GM19023 (cell line): Measurements from ENCODE around the gene AP2B1.
"Not testable (repeated sequence)": the region's sequence is repeated elsewhere in the genome, so short reads cannot be mapped to it uniquely, and the experiment has no call there.

ENCODE experiments used
- ATAC-seq: cut with Tn5 transposase; IDR thresholded peaks from one replicate; pipeline ENCODE4 v1.9.1; 2021; ENCODE audit warnings: mild to moderate bottlenecking, moderate library complexity; ENCODE audit not compliant: unreplicated experiment

The AP2B1 gene

GRCh38 chr17:35587074-35587961, at the start of gene AP2B1:
Gene AP2B1, plus strand, starts transcription at chr17:35587322. Its CDS starts 6,709 bp downstream, at chr17:35594031.
- peak; percentile 87 for ATAC-seq

DNA sequence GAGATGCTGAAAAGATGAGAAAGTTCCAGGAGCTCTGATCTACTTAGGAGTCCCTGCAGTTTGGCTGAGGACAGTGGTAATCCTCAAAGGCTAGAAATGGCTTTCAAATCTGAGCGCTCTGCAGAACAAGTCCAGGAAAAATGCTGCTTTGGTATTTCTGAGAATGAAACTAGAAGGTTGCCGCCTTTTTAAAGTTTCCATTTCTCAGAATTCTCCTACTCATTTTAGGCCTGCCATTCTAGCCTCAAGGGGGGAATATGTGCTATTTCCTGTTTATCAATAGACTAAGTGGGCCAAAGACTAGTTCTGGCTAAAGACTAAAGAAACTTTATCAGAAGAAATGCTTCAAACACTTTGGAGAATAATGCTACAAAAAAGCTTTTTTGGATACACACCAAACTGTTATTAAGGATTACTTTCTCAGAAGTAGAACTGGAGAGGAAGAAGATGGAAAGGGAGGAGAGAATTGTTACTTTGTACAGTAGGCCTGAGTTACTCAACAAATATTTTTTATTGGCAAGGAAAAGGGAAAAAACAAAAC, 49.5 kb upstream of the AP2B1 start, which contains the start of gene SLFN12L:
TSS of gene SLFN12L (minus strand) at position 78 of the 541 bp plus-strand sequence. CDS start 15,314 bp downstream, outside the sequence.
- ATAC-seq: no peak

DNA sequence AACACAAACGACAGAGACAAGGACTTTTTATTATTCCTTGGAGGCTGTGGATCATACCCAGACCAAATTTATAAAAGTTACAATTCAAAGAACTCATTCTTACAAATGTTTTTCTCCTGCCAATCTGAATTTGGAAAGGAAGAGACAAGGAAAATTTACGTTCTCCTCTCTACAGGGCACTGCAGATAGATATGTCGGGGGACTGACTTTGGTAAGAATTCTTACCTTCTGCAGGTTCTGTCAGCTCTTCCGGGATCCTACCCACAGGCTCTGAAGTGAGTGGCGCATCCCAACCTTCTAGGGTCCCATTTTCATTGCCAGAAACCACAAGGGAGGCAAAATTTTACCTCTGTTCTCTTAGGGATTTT, 47.5 kb upstream of the AP2B1 start:
- no peak for ATAC-seq

DNA sequence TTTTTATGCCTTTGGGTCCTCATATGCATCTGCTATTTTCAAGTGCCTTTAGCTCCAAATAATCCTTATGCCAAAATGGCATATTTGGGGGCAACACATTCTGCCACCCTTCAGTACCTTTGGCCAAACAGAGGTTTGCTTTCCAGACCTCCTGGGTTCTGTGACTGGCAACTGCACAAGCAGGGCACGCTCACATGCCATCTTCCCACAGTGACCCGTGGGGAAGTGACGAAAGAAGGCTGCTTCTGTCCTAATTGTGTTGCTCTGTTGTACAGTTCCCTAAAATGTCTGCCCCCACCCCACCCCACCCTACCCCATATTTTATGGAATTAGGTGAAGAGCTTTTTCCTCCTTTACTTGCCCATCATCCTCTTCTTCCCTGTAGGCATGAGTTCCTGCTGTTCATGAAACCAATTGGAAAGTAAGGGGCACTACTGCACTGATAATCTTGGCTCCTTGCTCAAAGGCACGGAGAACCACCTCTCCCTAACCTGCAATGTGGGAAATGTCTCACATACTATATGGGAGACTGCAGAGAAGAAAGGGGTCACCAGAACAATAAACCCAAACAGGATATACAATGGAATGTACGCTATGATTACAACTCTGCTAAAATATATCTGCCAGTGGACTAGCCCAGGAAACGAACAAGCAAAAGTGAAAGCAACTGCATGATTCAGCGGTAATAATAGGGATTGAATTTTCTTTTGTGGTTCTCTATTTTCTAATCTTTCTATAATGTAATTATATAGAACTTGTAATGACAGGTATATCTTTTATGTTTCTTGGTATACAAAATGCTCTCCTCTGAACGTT, 46.3 kb upstream of the AP2B1 start:
- ATAC-seq: no peak

DNA sequence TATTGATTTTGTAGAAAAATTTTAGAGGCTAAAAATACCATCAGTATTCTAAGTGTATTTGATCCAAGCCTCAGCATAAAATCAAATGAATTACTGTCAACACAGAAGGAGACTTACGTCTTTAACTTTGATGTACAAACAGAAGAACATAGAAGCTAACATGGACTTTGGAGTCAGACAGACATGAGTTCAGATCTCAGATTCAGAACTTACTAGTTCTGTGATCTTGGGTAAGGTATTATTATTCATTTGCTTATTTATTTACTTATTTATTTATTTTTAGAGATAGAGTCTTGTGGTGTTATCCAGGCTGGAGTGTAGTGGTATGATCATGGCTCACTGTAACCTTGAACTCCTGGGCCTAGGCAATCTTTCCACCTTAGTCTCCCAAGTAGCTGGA, 45.7 kb upstream of the AP2B1 start:
- ATAC-seq: no peak

DNA sequence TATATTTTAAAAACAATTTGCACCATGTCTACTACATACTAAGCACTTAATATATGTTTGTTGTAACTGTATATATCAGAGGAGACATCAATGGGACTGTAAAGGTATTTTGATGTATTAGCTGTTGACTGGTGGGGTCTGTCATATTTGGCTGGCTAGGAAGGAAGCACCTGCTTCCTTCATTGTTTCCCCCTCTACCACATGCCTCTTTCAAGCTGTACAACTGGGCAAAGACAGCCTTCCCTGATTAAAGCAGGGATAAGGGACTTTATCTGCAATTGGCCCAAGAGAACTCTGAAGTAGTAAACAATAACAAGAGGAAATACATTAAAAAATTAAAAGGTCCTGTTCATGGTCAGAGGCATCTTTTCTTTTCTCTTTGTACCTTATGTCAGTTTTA, 44.1 kb upstream of the AP2B1 start:
- ATAC-seq: no peak

DNA sequence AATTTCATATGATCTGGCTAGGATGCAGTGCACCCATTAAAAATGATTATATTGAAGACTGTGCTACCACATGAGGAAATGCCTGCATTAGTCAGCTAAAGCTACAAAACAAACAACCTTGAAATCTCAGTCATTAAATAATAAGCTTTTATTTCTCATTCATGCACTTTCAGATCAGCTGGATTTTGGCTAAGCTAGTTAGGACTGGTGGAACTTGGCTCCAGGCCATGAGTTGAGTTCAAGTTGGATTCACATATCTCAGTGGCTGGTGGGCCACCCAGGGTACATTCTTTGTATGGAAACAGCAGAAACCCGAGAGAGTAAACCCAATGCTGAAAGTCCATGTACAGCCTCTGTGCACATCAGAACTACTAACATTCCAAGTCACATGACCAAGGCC, 43.3 kb upstream of the AP2B1 start:
- no peak for ATAC-seq

GRCh38 chr17:35545150-35545549, 42.0 kb upstream of the AP2B1 start:
- no peak for ATAC-seq

DNA sequence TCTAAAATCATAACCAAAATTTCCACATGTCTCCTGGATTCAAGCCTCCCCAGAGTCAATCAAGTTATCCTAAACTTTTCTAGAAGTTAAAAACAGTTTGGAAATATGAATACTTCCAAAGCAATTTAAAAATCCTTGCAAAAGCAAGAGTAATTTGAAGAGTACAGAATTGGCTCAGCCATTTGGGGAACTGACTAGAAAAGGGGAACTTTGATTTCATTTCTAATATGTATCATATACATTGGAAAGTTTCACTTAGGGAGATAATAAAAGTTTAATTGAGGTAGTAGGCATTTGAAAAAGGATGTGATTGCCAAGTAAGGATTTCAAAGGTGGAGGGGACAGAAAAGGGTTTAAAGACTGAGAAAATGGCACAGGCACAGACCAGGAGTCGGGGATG, 40.6 kb upstream of the AP2B1 start:
- no peak for ATAC-seq

- no peak for ATAC-seq
Observed at GRCh38 chr17:35548208-35548810, 38.8 kb upstream of the AP2B1 start.

DNA sequence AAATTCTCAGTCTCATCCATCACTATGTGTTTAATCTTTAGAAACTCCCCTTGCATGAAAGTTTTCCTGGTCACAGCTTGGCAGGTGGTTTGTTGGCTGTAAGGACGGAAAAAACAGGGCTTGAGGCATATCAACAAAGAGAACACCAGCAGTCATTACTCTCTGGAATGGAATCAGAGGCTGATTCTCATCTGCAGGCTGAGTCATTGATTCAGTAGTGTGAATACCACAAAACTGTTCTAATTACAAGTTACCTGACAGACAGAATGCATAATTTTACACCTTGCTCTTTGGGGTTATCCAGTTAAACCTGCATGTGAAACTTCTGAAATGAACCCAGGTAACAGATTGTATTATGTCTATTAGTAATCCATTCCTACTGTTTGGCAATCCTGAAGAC, 38.1 kb upstream of the AP2B1 start:
- ATAC-seq: no peak

- no peak for ATAC-seq
Observed at GRCh38 chr17:35553310-35553709, 33.8 kb upstream of the AP2B1 start.

DNA sequence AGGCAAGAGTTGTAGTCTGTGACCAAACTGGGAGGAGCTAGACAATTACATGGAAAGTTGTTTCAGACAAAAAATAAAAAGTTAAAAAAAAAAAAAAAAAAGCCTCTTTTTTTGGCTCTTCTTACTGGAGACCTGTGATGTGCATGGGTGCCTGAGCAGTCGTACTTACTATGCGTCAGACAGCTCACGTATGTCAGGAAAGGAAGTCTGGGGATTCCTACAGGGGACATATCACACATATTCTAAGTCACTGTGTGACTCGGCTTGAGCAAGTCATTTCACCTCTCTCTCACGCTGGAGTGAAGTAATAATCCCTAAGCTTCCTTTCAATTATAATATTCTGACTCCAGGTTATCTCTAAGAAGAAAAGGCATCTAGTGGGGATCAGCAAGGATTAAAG, 32.5 kb upstream of the AP2B1 start:
- no peak for ATAC-seq

- no peak for ATAC-seq
Observed at GRCh38 chr17:35555691-35556090, 31.4 kb upstream of the AP2B1 start.

DNA sequence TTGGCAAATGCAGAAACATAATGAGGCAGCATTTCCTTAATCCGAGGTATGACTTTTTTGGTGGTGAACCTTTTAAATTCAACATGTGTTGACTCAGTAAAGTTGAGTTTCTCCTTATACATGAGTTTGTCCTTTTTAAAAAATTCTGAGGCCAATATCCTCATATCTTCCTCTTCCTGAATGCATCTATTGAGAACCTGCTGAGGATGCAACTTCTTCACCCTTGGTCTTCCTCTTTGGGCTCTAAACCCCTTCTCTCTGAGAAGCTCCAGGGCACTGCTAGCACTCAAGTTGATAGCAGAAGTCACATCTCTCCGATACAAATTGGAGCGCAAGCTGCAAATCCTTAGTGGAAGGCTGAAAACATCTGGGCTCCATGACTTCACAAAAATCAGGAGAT, 29.8 kb upstream of the AP2B1 start:
- no peak for ATAC-seq

GRCh38 chr17:35559495-35560210, 27.5 kb upstream of the AP2B1 start:
- ATAC-seq: no peak

- ATAC-seq: no peak
Observed at GRCh38 chr17:35560703-35561102, 26.4 kb upstream of the AP2B1 start, which contains the start of gene SLFN14. Gene SLFN14, minus strand, starts transcription at chr17:35560819. Its CDS starts 2,757 bp downstream, at chr17:35558062.

DNA sequence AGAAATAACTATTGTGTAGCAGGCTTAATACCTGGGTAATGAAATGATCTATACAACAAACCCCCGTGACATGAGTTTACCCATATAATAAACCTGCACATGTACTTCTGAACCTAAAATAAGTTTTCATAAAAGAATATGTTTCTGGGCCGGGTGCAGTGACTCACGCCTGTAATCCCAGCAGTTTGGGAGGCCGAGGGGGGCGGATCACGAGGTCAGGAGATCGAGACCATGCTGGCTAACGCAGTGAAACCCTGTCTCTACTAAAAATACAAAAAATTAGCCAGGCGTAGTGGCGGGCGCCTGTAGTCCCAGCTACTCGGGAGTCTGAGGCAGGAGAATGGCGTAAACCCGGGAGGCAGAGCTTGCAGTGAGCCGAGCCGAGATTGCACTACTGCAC, 23.9 kb upstream of the AP2B1 start:
- ATAC-seq: not testable (repeated sequence)

GRCh38 chr17:35566968-35567367, 20.2 kb upstream of the AP2B1 start:
- no peak for ATAC-seq

DNA sequence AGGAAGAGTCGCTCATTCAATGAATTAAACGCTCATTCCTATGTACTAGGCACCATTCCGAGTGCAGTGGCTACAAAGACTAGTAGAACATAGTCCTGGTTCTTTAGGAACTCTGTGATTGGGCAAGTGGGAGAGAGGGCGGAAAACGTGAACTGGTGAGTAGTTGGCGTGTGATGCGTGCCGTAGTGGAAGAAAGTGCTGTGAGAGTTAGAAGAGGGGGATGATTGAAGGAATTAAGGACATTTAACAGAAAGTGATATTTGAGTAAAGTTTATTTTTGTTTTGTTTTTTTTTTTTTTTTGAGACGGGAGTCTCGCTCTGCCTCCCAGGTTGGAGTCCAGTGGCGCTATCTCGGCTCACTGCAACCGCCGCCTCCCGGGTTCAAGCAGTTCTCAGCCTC, 18.6 kb upstream of the AP2B1 start:
- ATAC-seq: no peak
